Measurements from ENCODE around the gene ZNF777.
"Not testable (repeated sequence)": the region's sequence is repeated elsewhere in the genome, so short reads cannot be mapped to it uniquely, and the experiment has no call there.

Gene ZNF777

GRCh38 chr7:149460493-149461277, at the start of gene ZNF777:
Gene ZNF777 (minus strand): TSS chr7:149461062. CDS start chr7:149456022, 5,040 bp downstream.
- DNase-seq = peak; percentile 87

GRCh38 chr7:149510248-149510647, 49.4 kb upstream of the ZNF777 start:
- DNase-seq = no peak

DNA sequence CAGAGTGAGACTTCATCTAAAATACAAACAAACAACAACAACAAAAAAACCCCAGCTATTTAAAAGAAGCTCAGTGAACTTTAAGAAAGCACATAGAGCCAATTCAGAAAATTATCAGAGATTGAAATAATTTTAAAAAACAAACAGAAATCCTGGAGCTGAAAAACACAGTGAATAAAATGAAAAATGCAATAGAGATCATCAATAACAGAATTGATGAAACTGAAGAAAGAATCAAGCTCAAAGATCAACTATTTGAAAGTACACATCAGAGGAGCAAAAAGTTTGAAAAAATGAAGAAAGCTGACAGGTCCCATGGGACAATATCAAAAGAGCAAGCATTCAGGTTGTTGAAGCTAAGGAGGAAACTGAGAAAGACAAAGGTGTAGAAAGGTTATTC, 48.9 kb upstream of the ZNF777 start:
- no peak for DNase-seq

DNA sequence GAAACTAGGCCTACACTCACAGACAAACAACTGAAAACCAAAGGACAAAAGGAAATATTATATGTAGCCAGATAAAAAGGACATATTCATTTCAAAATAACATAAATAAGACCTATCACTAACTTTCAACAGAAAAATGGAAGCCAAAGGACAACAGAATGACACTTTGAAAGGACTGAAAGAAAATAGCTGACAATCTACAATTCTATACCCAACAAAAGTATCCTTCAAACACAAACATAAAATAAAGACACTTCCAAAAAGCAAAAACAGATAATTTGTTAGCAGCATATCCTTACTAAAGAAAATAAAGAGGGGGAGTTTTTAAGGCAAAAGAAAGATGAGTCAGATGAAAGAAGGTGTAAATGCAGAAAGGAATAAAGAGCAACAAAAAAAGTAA, 44.7 kb upstream of the ZNF777 start:
- no peak for DNase-seq

- DNase-seq = no peak
Observed at GRCh38 chr7:149501651-149502050, 40.8 kb upstream of the ZNF777 start.

GRCh38 chr7:149500910-149501309, 40.0 kb upstream of the ZNF777 start:
- no peak for DNase-seq

GRCh38 chr7:149500201-149500600, 39.3 kb upstream of the ZNF777 start:
- no peak for DNase-seq

DNA sequence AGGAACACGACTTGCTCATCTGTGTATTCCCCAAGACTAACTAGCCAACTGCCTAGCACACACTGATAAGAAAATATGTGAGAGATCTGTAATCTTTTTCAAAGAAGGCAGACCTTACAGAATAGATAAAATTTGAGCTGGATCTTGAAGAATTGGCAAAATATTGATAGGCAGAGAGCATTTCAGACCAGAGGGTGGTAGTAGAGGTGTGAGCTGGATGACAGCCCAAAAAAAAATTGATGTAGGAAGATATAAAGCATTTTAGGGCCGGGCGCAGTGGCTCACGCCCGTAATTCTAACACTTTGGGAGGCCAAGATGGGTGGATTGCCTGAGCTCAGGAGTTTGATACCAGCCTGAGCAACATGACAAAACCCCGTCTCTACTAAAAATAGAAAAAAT, 37.9 kb upstream of the ZNF777 start:
- no peak for DNase-seq

DNA sequence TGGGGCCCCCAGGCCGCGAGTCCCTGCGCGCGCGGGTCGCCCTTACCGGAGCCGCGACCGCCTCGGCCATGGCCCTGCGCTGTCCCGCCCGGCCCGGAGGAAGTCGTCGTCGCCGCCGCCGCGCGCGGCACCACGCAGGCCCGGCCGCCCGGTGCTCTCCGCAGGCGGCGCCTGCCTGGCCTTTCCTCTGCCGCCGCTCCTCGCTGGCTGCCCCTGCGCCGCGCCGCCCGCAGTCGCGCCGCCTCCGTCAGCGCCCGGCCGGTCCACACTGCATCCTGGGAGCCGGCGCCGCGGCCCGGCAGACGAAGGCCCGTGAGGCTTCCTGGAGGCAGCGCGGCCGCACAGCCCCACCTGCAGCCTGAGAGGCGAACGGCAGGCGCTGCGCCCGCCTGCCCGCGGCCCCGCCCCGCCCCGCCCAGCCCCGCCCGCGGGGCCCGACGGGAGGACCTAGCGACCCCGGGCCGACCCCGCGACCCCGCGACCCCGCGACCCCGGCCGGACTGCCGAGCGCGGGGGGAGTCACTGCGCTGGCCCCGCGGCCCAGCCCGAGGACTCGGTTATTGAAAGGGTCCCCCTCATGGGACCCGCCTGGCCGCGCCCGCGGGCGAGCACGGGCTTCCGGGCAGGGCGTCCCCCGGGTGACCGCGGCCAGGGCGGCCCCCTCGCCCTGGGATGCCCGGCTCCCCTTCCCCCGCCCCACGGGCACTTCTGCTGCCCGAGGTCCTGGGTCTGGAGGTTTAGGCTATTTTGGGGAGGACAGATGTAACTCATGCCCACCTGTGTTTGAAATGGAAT, 36.8 kb upstream of the ZNF777 start, which contains the start of gene ZNF746:
ZNF746 (minus strand) TSS at position 343 of the 795 bp plus-strand sequence; CDS start at position 70, 273 bp downstream.
- DNase-seq = peak; percentile 77

- DNase-seq = peak; percentile 44
Observed at GRCh38 chr7:149496642-149497391, 36.0 kb upstream of the ZNF777 start.

GRCh38 chr7:149495785-149496641, 35.2 kb upstream of the ZNF777 start:
- no peak for DNase-seq

GRCh38 chr7:149494738-149495368, 34.0 kb upstream of the ZNF777 start:
- no peak for DNase-seq

DNA sequence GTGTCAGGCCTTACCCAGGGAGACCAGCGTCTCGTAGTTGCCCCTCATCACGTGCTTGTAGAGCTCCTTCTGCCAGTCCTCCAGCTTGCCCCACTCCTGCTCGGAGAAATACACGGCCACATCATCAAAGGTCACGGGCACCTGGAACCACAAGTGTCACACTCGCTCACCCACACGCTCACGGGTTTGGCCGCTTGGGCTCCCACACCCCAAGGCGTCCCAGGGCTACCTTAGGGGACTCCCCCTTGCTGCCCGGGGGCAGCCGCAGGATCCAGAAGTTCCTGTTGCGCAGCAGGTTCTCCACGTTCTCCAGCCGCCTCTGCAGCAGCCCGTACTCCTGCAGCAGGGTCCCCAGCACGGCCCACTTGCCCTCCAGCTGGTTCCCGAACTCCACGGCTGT, 33.1 kb upstream of the ZNF777 start:
- DNase-seq = not testable (repeated sequence)

GRCh38 chr7:149493366-149493765, 32.5 kb upstream of the ZNF777 start:
- DNase-seq = no peak

GRCh38 chr7:149490083-149490760, 29.4 kb upstream of the ZNF777 start:
- DNase-seq = no peak

DNA sequence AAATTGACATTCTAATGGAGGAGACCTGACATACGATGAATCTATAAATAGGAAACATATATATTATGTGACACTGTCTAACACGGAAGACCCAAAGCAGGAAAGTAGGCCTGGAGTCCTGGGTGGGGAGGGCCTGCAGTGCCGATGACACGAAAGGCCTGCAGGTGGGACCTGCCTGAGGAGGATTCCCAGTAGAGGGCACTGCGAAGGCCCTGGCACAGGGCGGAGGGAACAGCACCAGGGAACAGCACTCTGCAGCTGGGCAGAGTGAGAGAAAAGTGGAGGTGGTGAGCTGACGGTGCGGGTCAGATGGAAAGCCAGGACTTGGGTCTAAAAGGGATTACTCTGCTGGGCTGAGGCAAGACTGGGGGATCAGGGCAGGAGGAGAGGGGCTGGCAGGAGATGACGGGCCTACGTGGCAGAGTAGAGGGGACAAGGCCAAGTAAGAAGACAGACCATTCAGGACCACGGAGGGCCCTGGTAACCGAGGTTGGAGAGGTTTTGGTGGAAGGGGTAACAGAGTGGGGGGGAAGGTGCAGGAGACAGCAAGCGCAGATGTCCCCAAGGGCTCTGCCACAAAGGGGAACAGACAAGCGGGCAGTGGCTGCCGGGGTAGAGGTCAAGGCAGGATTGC, 28.6 kb upstream of the ZNF777 start:
- no peak for DNase-seq

- DNase-seq = no peak
Observed at GRCh38 chr7:149479568-149479967, 18.7 kb upstream of the ZNF777 start.

GRCh38 chr7:149478754-149479153, 17.9 kb upstream of the ZNF777 start:
- DNase-seq = no peak

GRCh38 chr7:149477494-149478443, 16.9 kb upstream of the ZNF777 start:
- DNase-seq = no peak

All from CD4-positive, alpha-beta T cell treated with Interleukin-4 for 4 hours (primary cell).